Nephron progenitor cell (in vitro differentiated cells): ENCODE measurements around the gene CARMIL1.

Experiments used
- DNase-seq: peaks from one replicate; pipeline ENCODE4 v3.0.0; 2021
- H3K27ac Mint-ChIP-seq: 2 replicates; pipeline ENCODE4 v1.8.0; 2021; ENCODE audit warnings: mild to moderate bottlenecking, moderate library complexity, mixed read lengths
- H3K27me3 Mint-ChIP-seq: 2 replicates; pipeline ENCODE4 v1.8.0; 2021; ENCODE audit warnings: mild to moderate bottlenecking, low read depth, mixed read lengths; ENCODE audit not compliant: poor library complexity
- H3K36me3 Mint-ChIP-seq: 2 replicates; pipeline ENCODE4 v1.8.0; 2021; ENCODE audit warnings: low read depth, mixed read lengths
- H3K4me1 Mint-ChIP-seq: 2 replicates; pipeline ENCODE4 v1.8.0; 2021; ENCODE audit warnings: mixed read lengths
- H3K4me3 Mint-ChIP-seq: 2 replicates; pipeline ENCODE4 v1.8.0; 2021; ENCODE audit warnings: mild to moderate bottlenecking, moderate library complexity, mixed read lengths
- H3K9me3 Mint-ChIP-seq: 2 replicates; pipeline ENCODE4 v1.8.0; 2021; ENCODE audit warnings: mild to moderate bottlenecking, moderate library complexity, mixed read lengths
- CTCF ChIP-seq: fragments of 200-600 bp; sonication (generic); IDR thresholded peaks from 2 replicates; pipeline ENCODE4 v1.5.0; 2021; ENCODE audit warnings: antibody characterized with exemption

Gene CARMIL1

GRCh38 chr6:25277857-25278256 is 1.3 kb upstream of the CARMIL1 start:
- Mint-ChIP-seq H3K4me1 (peaks cover 37% of the 10 kb centered on the region), H3K4me3 (peak overlapping the region; percentile 94), H3K27me3 (peaks cover 13% of the 10 kb centered on the region), H3K9me3 (no peaks in the 10 kb centered on the region), H3K27ac (no peak overlapping the region), H3K36me3 (no peaks in the 10 kb centered on the region)
- no peak for TF ChIP-seq CTCF
- DNase-seq, result no peak

- H3K4me3 Mint-ChIP-seq, result peak overlapping the region; percentile 94
- no peak overlapping the region for H3K27ac Mint-ChIP-seq
- DNase-seq, result no peak
- H3K27me3 Mint-ChIP-seq, result peaks cover 13% of the 10 kb centered on the region
- H3K4me1 Mint-ChIP-seq, result peaks cover 37% of the 10 kb centered on the region
- TF ChIP-seq CTCF, result no peak
- no peaks in the 10 kb centered on the region for H3K36me3 Mint-ChIP-seq
- H3K9me3 Mint-ChIP-seq, result no peaks in the 10 kb centered on the region
Observed at GRCh38 chr6:25278261-25278913, 787 bp upstream of the CARMIL1 start.

GRCh38 chr6:25279748-25280343 is 672 bp downstream of the CARMIL1 start:
- DNase-seq, result peak; percentile 44

GRCh38 chr6:25280344-25281074 is 1.3 kb downstream of the CARMIL1 start:
- H3K4me1 Mint-ChIP-seq, result peaks cover 37% of the 10 kb centered on the region
- no peak for DNase-seq
- H3K36me3 Mint-ChIP-seq, result no peaks in the 10 kb centered on the region
- peak overlapping the region; percentile 94 for H3K4me3 Mint-ChIP-seq
- H3K27ac Mint-ChIP-seq, result no peak overlapping the region
- no peak for TF ChIP-seq CTCF
- peaks cover 16% of the 10 kb centered on the region for H3K27me3 Mint-ChIP-seq
- H3K9me3 Mint-ChIP-seq, result no peaks in the 10 kb centered on the region

More at GRCh38 chr6:25279748-25280343, 672 bp downstream of the CARMIL1 start:
- Mint-ChIP-seq H3K9me3 (no peaks in the 10 kb centered on the region), H3K27me3 (peaks cover 13% of the 10 kb centered on the region), H3K36me3 (no peaks in the 10 kb centered on the region), H3K4me3 (peak overlapping the region; percentile 94), H3K27ac (no peak overlapping the region), H3K4me1 (peaks cover 37% of the 10 kb centered on the region)
- TF ChIP-seq CTCF, result no peak

- DNase-seq, result no peak
- Mint-ChIP-seq H3K36me3 (no peaks in the 10 kb centered on the region), H3K4me3 (no peak overlapping the region), H3K9me3 (no peaks in the 10 kb centered on the region), H3K4me1 (peaks cover 12% of the 10 kb centered on the region), H3K27ac (no peak overlapping the region), H3K27me3 (peaks cover 7% of the 10 kb centered on the region)
- no peak for TF ChIP-seq CTCF
Observed at GRCh38 chr6:25286891-25287290, 7.7 kb downstream of the CARMIL1 start.
